Osteoblast (primary cell): Measurements from ENCODE around the gene RXFP2. TPM values are rescaled to one million over a fixed set of nuclear protein-coding genes. Genes with fewer than 3 reads are reported as not detected.

Experiments used
- DNase-seq: peaks from one replicate; pipeline ENCODE4 v3.0.0; 2011; ENCODE audit warnings: low spot score, mixed read lengths; ENCODE audit not compliant: insufficient read length; ENCODE audit errors: missing footprints
- H2AFZ ChIP-seq: 2 replicates; pipeline ENCODE4 v1.6.0; 2011; ENCODE audit warnings: mild to moderate bottlenecking, low read length
- H3K27ac ChIP-seq: 2 replicates; pipeline ENCODE4 v1.5.1; 2011; ENCODE audit warnings: mild to moderate bottlenecking, low read depth, low read length, moderate library complexity
- H3K27me3 ChIP-seq: 2 replicates; pipeline ENCODE4 v1.6.0; 2012; ENCODE audit warnings: mild to moderate bottlenecking, control low read depth, inconsistent platforms, low read length, moderate library complexity; ENCODE audit not compliant: insufficient read depth
- H3K36me3 ChIP-seq: 2 replicates; pipeline ENCODE4 v1.5.1; 2011; ENCODE audit warnings: mild to moderate bottlenecking, low read length, control low read depth, moderate library complexity; ENCODE audit not compliant: insufficient read depth
- H3K4me1 ChIP-seq: 2 replicates; pipeline ENCODE4 v1.5.1; 2011; ENCODE audit warnings: mild to moderate bottlenecking, low read length, control low read depth, moderate library complexity; ENCODE audit not compliant: insufficient read depth
- H3K4me2 ChIP-seq: 2 replicates; pipeline ENCODE4 v1.6.0; 2011; ENCODE audit warnings: mild to moderate bottlenecking, low read length; ENCODE audit not compliant: insufficient read depth
- H3K4me3 ChIP-seq: fragments of 200-600 bp; sonication (generic); 3 replicates; pipeline ENCODE4 v1.5.1; 2012; ENCODE audit warnings: mild to moderate bottlenecking, low read length, inconsistent platforms; ENCODE audit not compliant: insufficient read depth
- H3K79me2 ChIP-seq: 2 replicates; pipeline ENCODE4 v1.6.0; 2012; ENCODE audit warnings: mild to moderate bottlenecking, low read length, control low read depth, inconsistent platforms; ENCODE audit not compliant: insufficient read depth
- H3K9me3 ChIP-seq: 2 replicates; pipeline ENCODE4 v1.5.1; 2011; ENCODE audit warnings: low read depth, low read length, control low read depth
- H4K20me1 ChIP-seq: 2 replicates; pipeline ENCODE4 v1.6.0; 2012; ENCODE audit warnings: mild to moderate bottlenecking, low read length, control low read depth; ENCODE audit not compliant: insufficient read depth
- CTCF ChIP-seq: IDR thresholded peaks from 2 replicates; pipeline ENCODE4 v1.5.1; 2011; ENCODE audit warnings: mild to moderate bottlenecking, low read depth, low read length, moderate library complexity; ENCODE audit errors: extremely low read depth
- total RNA-seq: library from RNA; depleted of rRNA; stranded (reverse); fragments of >200 nt; gene quantifications from 2 replicates; pipeline ENCODE4 v1.2.3, GENCODE V29; 2012

Gene RXFP2
- total RNA-seq, 1 donor = not detected

- no peaks in the 10 kb centered on the region for H3K79me2 ChIP-seq
- no peak for TF ChIP-seq CTCF
- no peak overlapping the region for H2AFZ ChIP-seq
- H3K4me2 ChIP-seq = peak overlapping the region; percentile 14
- no peak for DNase-seq
- H3K36me3 ChIP-seq = no peaks in the 10 kb centered on the region
- H3K9me3 ChIP-seq = no peaks in the 10 kb centered on the region
- H3K27ac ChIP-seq = peak overlapping the region; percentile 97
- H4K20me1 ChIP-seq = no peaks in the 10 kb centered on the region
- peaks cover 64% of the 10 kb centered on the region for H3K4me1 ChIP-seq
- H3K27me3 ChIP-seq = no peaks in the 10 kb centered on the region
- no peak overlapping the region for H3K4me3 ChIP-seq
Observed at GRCh38 chr13:31764556-31764955, 25.2 kb downstream of the RXFP2 start.

GRCh38 chr13:31765138-31765785 is 25.9 kb downstream of the RXFP2 start:
- peak overlapping the region; percentile 97 for H3K27ac ChIP-seq
- no peaks in the 10 kb centered on the region for H3K27me3 ChIP-seq
- H3K4me3 ChIP-seq = no peak overlapping the region
- no peak for TF ChIP-seq CTCF
- H3K79me2 ChIP-seq = no peaks in the 10 kb centered on the region
- no peaks in the 10 kb centered on the region for H4K20me1 ChIP-seq
- no peaks in the 10 kb centered on the region for H3K36me3 ChIP-seq
- H3K9me3 ChIP-seq = no peaks in the 10 kb centered on the region
- H3K4me2 ChIP-seq = peak overlapping the region; percentile 14
- DNase-seq = no peak
- no peak overlapping the region for H2AFZ ChIP-seq
- H3K4me1 ChIP-seq = peaks cover 71% of the 10 kb centered on the region

- Histone ChIP-seq H3K4me1 (peaks cover 65% of the 10 kb centered on the region), H3K36me3 (no peaks in the 10 kb centered on the region), H3K9me3 (no peaks in the 10 kb centered on the region), H3K27me3 (no peaks in the 10 kb centered on the region), H3K4me2 (peak overlapping the region; percentile 48), H3K27ac (peak overlapping the region; percentile 97), H2AFZ (no peak overlapping the region), H3K4me3 (no peak overlapping the region), H3K79me2 (no peaks in the 10 kb centered on the region), H4K20me1 (no peaks in the 10 kb centered on the region)
- DNase-seq = peak; percentile 15
- no peak for TF ChIP-seq CTCF
Observed at GRCh38 chr13:31767175-31767900, 28.0 kb downstream of the RXFP2 start.

GRCh38 chr13:31768351-31768750 is 29.0 kb downstream of the RXFP2 start:
- TF ChIP-seq CTCF = no peak
- Histone ChIP-seq H3K79me2 (no peaks in the 10 kb centered on the region), H3K27ac (peak overlapping the region; percentile 97), H3K9me3 (no peaks in the 10 kb centered on the region), H3K27me3 (no peaks in the 10 kb centered on the region), H3K4me2 (no peak overlapping the region), H4K20me1 (no peaks in the 10 kb centered on the region), H2AFZ (no peak overlapping the region), H3K4me3 (no peak overlapping the region), H3K4me1 (peaks cover 74% of the 10 kb centered on the region), H3K36me3 (no peaks in the 10 kb centered on the region)
- DNase-seq = no peak
